ENCODE results near the gene RETREG1. TPM values are rescaled to one million over a fixed set of nuclear protein-coding genes. Genes with fewer than 3 reads are reported as not detected.

RETREG1 gene
- total RNA-seq, 2 donors from 2014 or later, result 29.4 to 30.2 TPM

GRCh38 chr5:16540421-16540820 lies 76.4 kb downstream of the RETREG1 start:
- H3K4me1 Mint-ChIP-seq (ENCODE audit: low read depth), result peaks cover 46% of the 10 kb centered on the region
- H3K36me3 Mint-ChIP-seq (ENCODE audit: insufficient read depth in 2 of 2), result peaks cover 3 to 6% of the 10 kb centered on the region in 2 donors
- no peak for DNase-seq
- H3K27me3 Mint-ChIP-seq (ENCODE audit: low read depth), result no peaks in the 10 kb centered on the region
- peak overlapping the region; percentile 45 for H3K27ac Mint-ChIP-seq
- peaks cover 0 to 3% of the 10 kb centered on the region in 2 donors for H3K9me3 Mint-ChIP-seq
- no peak for ATAC-seq (replicated peaks in 1 of 2)
- no peak overlapping the region for H3K4me3 Mint-ChIP-seq

- Mint-ChIP-seq H3K27ac (no peak overlapping the region), H3K9me3 (peaks cover 0 to 3% of the 10 kb centered on the region in 2 donors), H3K4me1 (ENCODE audit: low read depth) (peaks cover 41% of the 10 kb centered on the region), H3K36me3 (ENCODE audit: insufficient read depth in 2 of 2) (peaks cover 3 to 6% of the 10 kb centered on the region in 2 donors), H3K4me3 (no peak overlapping the region), H3K27me3 (ENCODE audit: low read depth) (no peaks in the 10 kb centered on the region)
- ATAC-seq (replicated peaks in 1 of 2) (no peak), DNase-seq (no peak)
These were observed 77.6 kb downstream of the RETREG1 start for GRCh38 chr5:16539169-16539666.

GRCh38 chr5:16538006-16538405 lies 78.8 kb downstream of the RETREG1 start:
- peaks cover 0 to 3% of the 10 kb centered on the region in 2 donors for H3K9me3 Mint-ChIP-seq
- DNase-seq, result no peak
- H3K36me3 Mint-ChIP-seq (ENCODE audit: insufficient read depth in 2 of 2), result peaks cover 3 to 6% of the 10 kb centered on the region in 2 donors
- no peak overlapping the region for H3K4me3 Mint-ChIP-seq
- ATAC-seq (replicated peaks in 1 of 2), result no peak
- H3K27ac Mint-ChIP-seq, result no peak overlapping the region
- H3K27me3 Mint-ChIP-seq (ENCODE audit: low read depth), result no peaks in the 10 kb centered on the region
- H3K4me1 Mint-ChIP-seq (ENCODE audit: low read depth), result peaks cover 32% of the 10 kb centered on the region

GRCh38 chr5:16536818-16537217 lies 80.0 kb downstream of the RETREG1 start:
- DNase-seq, result no peak
- ATAC-seq (replicated peaks in 1 of 2), result no peak
- Mint-ChIP-seq H3K4me3 (no peak overlapping the region), H3K27ac (no peak overlapping the region), H3K4me1 (ENCODE audit: low read depth) (peaks cover 24% of the 10 kb centered on the region), H3K27me3 (ENCODE audit: low read depth) (no peaks in the 10 kb centered on the region), H3K9me3 (peaks cover 0 to 3% of the 10 kb centered on the region in 2 donors), H3K36me3 (ENCODE audit: insufficient read depth in 2 of 2) (peaks cover 3 to 6% of the 10 kb centered on the region in 2 donors)

- Mint-ChIP-seq H3K4me3 (no peak overlapping the region), H3K27ac (no peak overlapping the region), H3K36me3 (ENCODE audit: insufficient read depth in 2 of 2) (peaks cover 3 to 6% of the 10 kb centered on the region in 2 donors), H3K9me3 (peaks cover 0 to 3% of the 10 kb centered on the region in 2 donors), H3K4me1 (ENCODE audit: low read depth) (peaks cover 23% of the 10 kb centered on the region), H3K27me3 (ENCODE audit: low read depth) (no peaks in the 10 kb centered on the region)
- ATAC-seq (replicated peaks in 1 of 2), result no peak
- no peak for DNase-seq
These were observed 80.6 kb downstream of the RETREG1 start for GRCh38 chr5:16536246-16536645.

- Mint-ChIP-seq H3K27ac (no peak overlapping the region), H3K36me3 (ENCODE audit: insufficient read depth in 2 of 2) (peaks cover 0 to 6% of the 10 kb centered on the region in 2 donors), H3K4me3 (no peak overlapping the region), H3K9me3 (peaks cover 0 to 3% of the 10 kb centered on the region in 2 donors), H3K4me1 (ENCODE audit: low read depth) (peaks cover 16% of the 10 kb centered on the region), H3K27me3 (ENCODE audit: low read depth) (no peaks in the 10 kb centered on the region)
- no peak for DNase-seq
- no peak for ATAC-seq (replicated peaks in 1 of 2)
These were observed 82.5 kb downstream of the RETREG1 start for GRCh38 chr5:16534280-16534679.

- peaks cover 6% of the 10 kb centered on the region for H3K4me1 Mint-ChIP-seq (ENCODE audit: low read depth)
- no peak overlapping the region for H3K27ac Mint-ChIP-seq
- ATAC-seq (replicated peaks in 1 of 2), result no peak
- peaks cover 0 to 2% of the 10 kb centered on the region in 2 donors for H3K36me3 Mint-ChIP-seq (ENCODE audit: insufficient read depth in 2 of 2)
- no peaks in the 10 kb centered on the region for H3K9me3 Mint-ChIP-seq
- no peak for DNase-seq
- no peak overlapping the region for H3K4me3 Mint-ChIP-seq
- no peaks in the 10 kb centered on the region for H3K27me3 Mint-ChIP-seq (ENCODE audit: low read depth)
These were observed 85.6 kb downstream of the RETREG1 start for GRCh38 chr5:16531063-16531648.

GRCh38 chr5:16529306-16529705 lies 87.5 kb downstream of the RETREG1 start:
- peaks cover 6% of the 10 kb centered on the region for H3K4me1 Mint-ChIP-seq (ENCODE audit: low read depth)
- ATAC-seq (replicated peaks in 1 of 2), result no peak
- DNase-seq, result no peak
- no peaks in the 10 kb centered on the region for H3K9me3 Mint-ChIP-seq
- H3K4me3 Mint-ChIP-seq, result no peak overlapping the region
- H3K27me3 Mint-ChIP-seq (ENCODE audit: low read depth), result no peaks in the 10 kb centered on the region
- H3K27ac Mint-ChIP-seq, result no peak overlapping the region
- peaks cover 0 to 2% of the 10 kb centered on the region in 2 donors for H3K36me3 Mint-ChIP-seq (ENCODE audit: insufficient read depth in 2 of 2)

- H3K27ac Mint-ChIP-seq, result no peak overlapping the region
- peaks cover 14% of the 10 kb centered on the region for H3K4me1 Mint-ChIP-seq (ENCODE audit: low read depth)
- no peak for DNase-seq
- no peak for ATAC-seq (replicated peaks in 1 of 2)
- H3K9me3 Mint-ChIP-seq, result no peaks in the 10 kb centered on the region
- H3K4me3 Mint-ChIP-seq, result no peak overlapping the region
- H3K27me3 Mint-ChIP-seq (ENCODE audit: low read depth), result no peaks in the 10 kb centered on the region
- H3K36me3 Mint-ChIP-seq (ENCODE audit: insufficient read depth in 2 of 2), result peaks cover 0 to 7% of the 10 kb centered on the region in 2 donors
These were observed 88.3 kb downstream of the RETREG1 start for GRCh38 chr5:16528382-16529110.

GRCh38 chr5:16525651-16526050 lies 91.1 kb downstream of the RETREG1 start:
- no peak for ATAC-seq (replicated peaks in 1 of 2)
- DNase-seq, result no peak
- Mint-ChIP-seq H3K9me3 (no peaks in the 10 kb centered on the region), H3K27ac (no peak overlapping the region), H3K36me3 (ENCODE audit: insufficient read depth in 2 of 2) (peaks cover 0 to 7% of the 10 kb centered on the region in 2 donors), H3K4me3 (no peak overlapping the region), H3K27me3 (ENCODE audit: low read depth) (no peaks in the 10 kb centered on the region), H3K4me1 (ENCODE audit: low read depth) (peaks cover 20% of the 10 kb centered on the region)

- Mint-ChIP-seq H3K36me3 (ENCODE audit: insufficient read depth in 2 of 2) (peaks cover 0 to 7% of the 10 kb centered on the region in 2 donors), H3K4me1 (ENCODE audit: low read depth) (peaks cover 16% of the 10 kb centered on the region), H3K27me3 (ENCODE audit: low read depth) (no peaks in the 10 kb centered on the region), H3K9me3 (no peaks in the 10 kb centered on the region), H3K27ac (no peak overlapping the region), H3K4me3 (no peak overlapping the region)
- DNase-seq (no peak), ATAC-seq (replicated peaks in 1 of 2) (no peak)
These were observed 92.5 kb downstream of the RETREG1 start for GRCh38 chr5:16524286-16524685.

- Mint-ChIP-seq H3K4me1 (ENCODE audit: low read depth) (peaks cover 16% of the 10 kb centered on the region), H3K9me3 (no peaks in the 10 kb centered on the region), H3K36me3 (ENCODE audit: insufficient read depth in 2 of 2) (peaks cover 0 to 5% of the 10 kb centered on the region in 2 donors), H3K4me3 (no peak overlapping the region), H3K27me3 (ENCODE audit: low read depth) (no peaks in the 10 kb centered on the region), H3K27ac (no peak overlapping the region)
- DNase-seq (no peak), ATAC-seq (replicated peaks in 1 of 2) (no peak)
These were observed 95.0 kb downstream of the RETREG1 start for GRCh38 chr5:16521521-16522483.

GRCh38 chr5:16520841-16521240 lies 96.0 kb downstream of the RETREG1 start:
- Mint-ChIP-seq H3K4me3 (no peak overlapping the region), H3K4me1 (ENCODE audit: low read depth) (peaks cover 16% of the 10 kb centered on the region), H3K36me3 (ENCODE audit: insufficient read depth in 2 of 2) (peaks cover 0 to 5% of the 10 kb centered on the region in 2 donors), H3K9me3 (no peaks in the 10 kb centered on the region), H3K27me3 (ENCODE audit: low read depth) (no peaks in the 10 kb centered on the region), H3K27ac (no peak overlapping the region)
- ATAC-seq (replicated peaks in 1 of 2), result no peak
- DNase-seq, result no peak

Data from activated T-cell treated with anti-CD3 and anti-CD28 coated beads, Interleukin-2, amount 50 U/mL, for 72 hours (primary cell).